ENCODE measurements around the gene GMFB. TPM values are rescaled to one million over a fixed set of nuclear protein-coding genes. Genes with fewer than 3 reads are reported as not detected.
"Not testable (repeated sequence)": the region's sequence is repeated elsewhere in the genome, so short reads cannot be mapped to it uniquely, and the experiment has no call there.

Gene GMFB
- total RNA-seq, 1 donor from 2014 or later, result 24.9 TPM

- DNase-seq (ENCODE audit: missing footprints) (peak; percentile 97), ATAC-seq (peak; percentile 99)
- intact Hi-C loops (cut with DNase I), result loop anchor here (1.0 to 2.0 kb wide), 2 partner anchors 45 to 48 kb away; partner anchors contain the start of gene GMFB
Observed at GRCh38 chr14:54440873-54441868, 47.6 kb downstream of the GMFB start, which contains the start of gene CNIH1. TSS of gene CNIH1 (minus strand) at chr14:54441374. CDS start at chr14:54441327, 47 bp downstream.

GRCh38 chr14:54440476-54440872, 48.3 kb downstream of the GMFB start:
- ATAC-seq (no peak), DNase-seq (ENCODE audit: missing footprints) (no peak)
- intact Hi-C loops (cut with DNase I), result loop anchor here (2.0 kb wide), 1 partner anchor 48 kb away; the partner anchor contains the start of gene GMFB

- intact Hi-C loops (cut with DNase I), result loop anchor here (2.0 kb wide), 1 partner anchor 49 kb away; the partner anchor contains the start of gene GMFB
Observed at GRCh38 chr14:54440037-54440436, 48.7 kb downstream of the GMFB start.

GRCh38 chr14:54438703-54439102, 50.1 kb downstream of the GMFB start:
- intact Hi-C loops (cut with DNase I), result no loop called here
- ATAC-seq, result no peak
- DNase-seq (ENCODE audit: missing footprints), result no peak

More at GRCh38 chr14:54440037-54440436, 48.7 kb downstream of the GMFB start:
- DNase-seq (ENCODE audit: missing footprints) (no peak), ATAC-seq (no peak)

GRCh38 chr14:54437954-54438353, 50.8 kb downstream of the GMFB start:
- ATAC-seq, result not testable (repeated sequence)

GRCh38 chr14:54435500-54435981, 53.2 kb downstream of the GMFB start:
- intact Hi-C loops (cut with DNase I), result no loop called here
- DNase-seq (ENCODE audit: missing footprints) (no peak), ATAC-seq (no peak)

More at GRCh38 chr14:54437954-54438353, 50.8 kb downstream of the GMFB start:
- DNase-seq (ENCODE audit: missing footprints); intact Hi-C loops (cut with DNase I): not testable (repeated sequence)

GRCh38 chr14:54428527-54428926, 60.3 kb downstream of the GMFB start:
- DNase-seq (ENCODE audit: missing footprints) (no peak), ATAC-seq (no peak)
- intact Hi-C loops (cut with DNase I), result no loop called here

- ATAC-seq (peak; percentile 88), DNase-seq (ENCODE audit: missing footprints) (no peak)
- intact Hi-C loops (cut with DNase I), result no loop called here
Observed at GRCh38 chr14:54427871-54428270, 60.9 kb downstream of the GMFB start.

- intact Hi-C loops (cut with DNase I), result no loop called here
- no peak for ATAC-seq
- DNase-seq (ENCODE audit: missing footprints), result no peak
Observed at GRCh38 chr14:54425537-54426274, 63.1 kb downstream of the GMFB start.

GRCh38 chr14:54425068-54425467, 63.7 kb downstream of the GMFB start:
- ATAC-seq (no peak), DNase-seq (ENCODE audit: missing footprints) (no peak)
- intact Hi-C loops (cut with DNase I), result no loop called here

Other genes with a start within 250 kb of the GMFB start
- 4.7 TPM for gene CDKN3, start 92.0 kb downstream of the GMFB start, total RNA-seq
- gene CNIH1, start 47.6 kb downstream of the GMFB start, total RNA-seq, result 86.8 TPM
- gene CGRRF1, start 20.9 kb upstream of the GMFB start, total RNA-seq, result 16.2 TPM
- gene SAMD4A, start 78.1 kb upstream of the GMFB start, total RNA-seq, result 128 TPM